ENCODE measurements around the gene GKN1.
"Not testable (repeated sequence)": the region's sequence is repeated elsewhere in the genome, so short reads cannot be mapped to it uniquely, and the experiment has no call there.

The GKN1 gene

GRCh38 chr2:68974251-68974650, at the start of gene GKN1:
TSS of gene GKN1 (plus strand) at chr2:68974636. CDS start at chr2:68974678, 42 bp downstream.
- DNase-seq, result no peak

DNA sequence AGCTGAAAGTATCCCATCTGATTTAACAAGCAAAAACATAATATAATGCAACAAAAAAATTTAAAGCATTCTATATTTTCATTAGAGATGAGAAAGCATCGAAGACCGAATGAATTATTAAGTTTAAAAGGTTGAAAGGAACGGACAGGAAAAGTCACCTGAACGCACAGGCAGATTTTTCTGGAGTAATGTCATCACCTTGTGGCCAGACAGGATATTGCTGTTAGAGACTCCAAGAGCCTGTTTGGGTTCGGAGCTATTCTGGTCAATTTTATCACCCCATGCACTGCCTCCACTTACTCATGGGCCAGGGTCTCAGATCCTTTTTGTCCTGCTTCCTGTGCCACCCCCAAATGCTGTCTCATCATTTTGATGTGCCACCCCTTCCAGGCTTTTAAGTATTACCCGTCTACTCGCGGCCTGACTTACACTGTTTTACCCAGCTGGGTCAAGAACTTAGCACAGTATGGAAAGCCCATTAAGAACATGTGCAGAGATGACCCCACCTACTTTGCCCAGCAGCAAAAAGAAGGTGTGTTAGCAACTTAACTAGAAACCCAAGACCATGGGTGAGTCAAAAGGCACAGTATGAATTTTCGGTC, 49.0 kb upstream of the GKN1 start:
- peak; percentile 29 for DNase-seq

- no peak for DNase-seq
Measured at GRCh38 chr2:68926796-68927195, 47.6 kb upstream of the GKN1 start.

DNA sequence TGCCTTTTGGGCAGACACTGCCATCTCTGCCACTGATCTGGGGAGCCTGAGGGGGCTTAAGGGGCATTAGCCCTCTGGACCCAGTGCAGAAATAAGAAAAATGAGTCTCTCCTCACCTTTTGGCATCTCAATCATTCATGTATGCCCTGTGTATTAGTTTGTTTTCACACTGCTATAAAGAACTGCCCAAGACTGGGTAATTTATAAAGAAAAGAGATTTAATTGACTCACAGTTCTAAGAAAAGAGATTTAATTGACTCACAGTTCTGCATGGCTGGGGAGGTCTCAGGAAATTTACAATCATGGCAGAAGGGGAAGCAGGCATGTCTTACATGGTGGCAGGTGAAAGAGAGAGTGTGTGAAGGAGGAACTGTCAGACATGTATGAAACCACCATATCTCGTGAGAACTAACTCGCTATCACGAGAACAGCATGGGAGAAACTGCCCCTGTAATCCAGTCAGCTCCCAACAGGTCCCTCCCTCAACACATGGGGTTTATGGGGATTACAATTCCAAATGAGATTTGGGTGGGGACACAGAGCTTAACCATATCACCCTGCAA, 43.2 kb upstream of the GKN1 start:
- no peak for DNase-seq

DNA sequence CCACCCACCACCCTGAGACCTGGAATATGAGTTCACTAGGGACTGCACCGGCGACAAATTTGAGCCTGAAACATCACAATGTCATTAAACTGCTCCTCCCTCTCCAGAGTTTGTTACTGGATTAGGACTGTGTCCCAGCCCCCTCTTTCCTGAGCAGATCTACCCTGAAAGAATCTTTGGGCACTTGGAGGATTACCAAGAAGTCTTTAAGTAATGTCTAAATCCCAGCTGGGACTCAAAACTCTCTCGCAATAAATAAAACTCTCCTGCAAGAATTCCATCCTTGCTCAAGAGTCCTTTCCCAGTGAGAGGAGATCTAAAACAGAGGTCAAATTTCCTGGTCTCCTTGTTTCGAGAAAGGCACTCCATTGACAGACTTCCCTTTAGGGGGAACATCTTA, 42.6 kb upstream of the GKN1 start:
- DNase-seq, result no peak

DNA sequence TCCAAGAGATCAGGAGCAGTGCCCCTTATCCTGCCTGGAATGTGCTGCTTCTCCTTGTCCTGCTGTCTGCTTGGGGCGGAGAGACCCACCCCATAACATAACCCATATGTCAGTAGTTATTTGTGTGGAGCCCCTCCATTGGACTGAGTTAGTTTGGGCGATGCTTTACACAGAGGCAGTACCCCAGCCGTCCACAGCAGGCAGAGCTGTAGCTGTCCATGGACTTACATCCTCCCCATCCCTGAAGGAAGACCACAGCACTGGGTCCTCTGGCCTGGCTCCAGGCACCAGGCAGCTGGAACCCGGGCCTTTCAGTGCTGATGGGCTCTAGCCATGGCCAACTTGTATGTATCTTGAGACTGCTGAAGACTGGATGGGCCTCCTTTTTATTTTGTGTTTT, 42.0 kb upstream of the GKN1 start:
- DNase-seq, result no peak

DNA sequence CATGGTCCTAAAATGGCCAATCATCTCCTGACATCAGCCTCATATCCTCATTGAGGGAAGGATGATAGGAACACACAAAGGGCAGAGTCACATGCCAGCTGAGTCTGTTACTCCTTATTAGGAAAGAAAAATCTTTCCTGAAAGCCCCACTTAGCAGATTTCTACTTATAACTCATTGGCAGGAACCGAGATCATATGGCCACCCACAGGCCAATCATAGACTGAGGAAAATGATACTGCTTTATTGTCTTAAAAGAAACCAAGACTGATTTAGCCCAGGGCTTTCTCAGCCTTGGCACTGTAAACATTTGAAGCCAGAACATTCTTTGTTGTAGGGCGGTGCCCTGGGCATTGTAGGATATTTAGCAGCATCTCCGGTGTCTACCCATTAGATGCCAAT, 40.4 kb upstream of the GKN1 start:
- no peak for DNase-seq

- DNase-seq, result no peak
Measured at GRCh38 chr2:68935471-68935870, 39.0 kb upstream of the GKN1 start.

DNA sequence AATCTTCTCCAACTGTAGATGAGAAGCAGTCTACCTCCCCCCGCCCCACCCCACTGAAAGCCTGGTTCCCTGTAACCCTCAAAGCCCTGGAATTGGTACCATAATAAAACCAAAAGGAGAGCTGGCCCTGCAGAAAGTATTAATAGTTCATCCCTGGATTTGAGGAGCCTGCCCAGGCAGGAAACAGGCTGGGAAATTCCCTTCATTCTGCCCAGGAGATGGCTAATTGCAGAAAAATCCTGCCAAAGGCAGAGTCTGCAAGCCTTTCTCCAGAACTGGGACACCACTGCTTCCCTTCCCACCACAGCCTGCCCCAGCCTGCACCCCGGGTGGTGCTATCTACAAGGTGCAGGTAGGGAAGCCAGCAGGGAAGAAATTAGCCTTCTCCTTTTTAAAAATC, 38.0 kb upstream of the GKN1 start:
- no peak for DNase-seq

- no peak for DNase-seq
Measured at GRCh38 chr2:68936889-68937288, 37.5 kb upstream of the GKN1 start.

DNA sequence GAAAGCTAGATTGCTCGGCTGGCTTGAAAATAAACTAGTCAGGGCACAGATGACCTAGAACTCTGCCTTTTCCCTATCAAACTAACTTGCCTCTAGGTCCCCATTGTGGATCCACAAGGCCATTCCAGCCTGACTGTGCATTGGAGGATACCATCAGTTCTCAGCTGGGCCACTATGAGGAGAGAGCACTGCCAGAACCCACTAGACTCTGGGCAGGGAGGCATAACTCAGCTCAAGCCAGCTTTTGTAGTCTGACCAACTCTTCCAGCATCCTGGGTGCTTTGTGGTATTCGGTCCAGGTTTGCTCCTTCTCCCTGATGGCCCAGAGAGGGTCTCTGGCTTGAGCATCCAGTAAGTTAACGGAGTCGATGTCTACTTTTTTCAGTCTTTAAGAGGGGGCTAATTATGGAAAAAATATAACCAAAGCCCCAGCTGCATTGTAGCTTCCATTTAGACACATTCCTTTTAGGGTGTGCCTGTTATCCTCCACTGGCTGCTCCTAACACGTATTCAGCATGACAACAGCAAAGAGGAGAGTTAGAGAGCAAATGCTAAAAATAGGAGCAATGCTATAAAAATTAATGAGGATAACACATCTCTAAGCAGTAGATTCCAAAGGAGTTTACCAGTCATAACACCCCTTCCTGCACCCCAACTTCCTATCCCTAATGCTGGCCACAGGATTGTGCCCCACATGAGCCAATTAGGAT, 36.9 kb upstream of the GKN1 start:
- DNase-seq, result no peak

DNA sequence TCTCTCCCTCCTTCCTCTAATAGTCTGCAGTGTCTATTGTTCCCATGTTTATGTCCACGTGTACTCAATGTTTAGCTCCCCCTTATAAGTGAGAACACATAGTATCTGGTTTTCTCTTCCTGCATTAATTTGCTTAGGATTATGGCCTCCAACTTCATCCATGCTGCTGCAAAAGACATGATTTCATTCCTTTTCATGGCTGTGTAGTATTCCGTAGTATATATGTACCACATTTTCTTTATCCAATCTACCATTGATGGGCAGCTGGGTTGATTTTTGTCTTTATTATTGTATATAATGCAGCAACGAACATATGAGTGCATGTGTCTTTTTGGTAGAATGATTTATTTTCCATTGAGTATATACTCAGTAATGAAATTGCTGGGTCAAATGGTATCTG, 35.5 kb upstream of the GKN1 start:
- DNase-seq, result no peak

GRCh38 chr2:68939962-68940361, 34.5 kb upstream of the GKN1 start:
- no peak for DNase-seq

- DNase-seq, result no peak
Measured at GRCh38 chr2:68940369-68940768, 34.1 kb upstream of the GKN1 start.

GRCh38 chr2:68942827-68943226, 31.6 kb upstream of the GKN1 start:
- no peak for DNase-seq

DNA sequence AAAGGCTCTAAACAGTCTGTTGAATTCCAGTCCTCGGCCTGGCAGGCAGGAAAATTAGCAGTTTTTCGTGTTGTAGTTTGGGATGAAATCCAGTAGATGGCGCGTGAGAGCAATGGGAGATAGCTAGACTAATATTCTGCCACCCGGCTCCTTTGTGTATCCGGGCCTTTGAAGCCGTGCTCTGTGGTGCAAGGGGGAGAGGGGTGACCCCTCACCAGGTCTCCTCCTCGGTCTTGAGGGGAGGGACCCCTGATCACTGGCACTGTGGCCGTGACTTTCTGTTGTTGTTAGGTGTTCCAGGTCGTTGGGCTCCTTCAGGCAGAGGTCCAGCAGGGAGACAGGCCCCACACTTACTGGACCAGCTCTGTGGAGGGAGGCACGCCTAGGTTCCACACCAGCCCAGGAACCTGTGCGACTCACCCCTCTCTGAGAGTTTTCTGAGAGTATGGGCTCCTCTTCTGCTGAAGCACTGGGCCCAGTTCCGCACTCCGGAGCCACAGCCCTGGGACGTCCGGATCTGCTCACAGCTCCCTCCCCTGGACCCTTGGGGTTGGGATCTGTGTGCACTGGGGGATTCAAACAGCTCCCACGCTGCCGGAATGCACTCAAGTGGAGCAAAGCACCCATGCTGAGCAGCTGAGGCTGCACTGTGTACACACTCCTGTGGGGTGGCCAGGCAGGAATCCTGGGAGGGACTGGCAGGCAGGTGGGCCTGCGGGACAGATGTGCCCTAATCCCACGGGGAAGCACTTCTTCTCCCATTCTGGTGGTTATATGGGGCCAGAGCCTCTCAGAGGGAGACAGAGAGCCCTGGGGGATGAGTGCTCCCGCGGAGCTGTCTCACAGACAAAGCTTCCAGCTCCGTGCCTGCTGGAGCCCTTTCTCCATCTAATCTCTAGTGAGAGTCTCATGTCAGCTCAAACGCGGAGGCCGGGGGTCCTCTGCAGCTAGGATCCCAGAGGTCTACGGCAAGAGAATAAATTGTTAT, 30.6 kb upstream of the GKN1 start:
- DNase-seq, result peak; percentile 24

DNA sequence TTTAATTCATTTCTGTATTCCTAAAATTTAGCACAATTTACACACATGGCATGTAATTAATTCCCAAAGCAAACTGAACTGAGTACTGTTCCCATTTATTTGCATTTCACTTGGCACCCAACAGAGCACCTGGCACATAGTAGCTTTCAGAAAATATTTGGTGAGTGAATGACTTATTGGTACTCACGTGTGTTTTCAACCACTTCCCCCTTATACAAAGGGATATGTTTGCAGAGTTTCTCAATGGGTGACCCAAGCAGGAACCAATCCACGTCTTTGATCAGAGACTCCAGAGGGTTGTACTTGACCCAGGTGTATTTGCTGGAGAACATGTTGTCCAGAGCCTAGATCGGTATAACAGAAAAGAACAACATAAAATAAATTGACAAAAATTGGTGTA, 28.3 kb upstream of the GKN1 start:
- no peak for DNase-seq

GRCh38 chr2:68948710-68949109, 25.7 kb upstream of the GKN1 start:
- no peak for DNase-seq

DNA sequence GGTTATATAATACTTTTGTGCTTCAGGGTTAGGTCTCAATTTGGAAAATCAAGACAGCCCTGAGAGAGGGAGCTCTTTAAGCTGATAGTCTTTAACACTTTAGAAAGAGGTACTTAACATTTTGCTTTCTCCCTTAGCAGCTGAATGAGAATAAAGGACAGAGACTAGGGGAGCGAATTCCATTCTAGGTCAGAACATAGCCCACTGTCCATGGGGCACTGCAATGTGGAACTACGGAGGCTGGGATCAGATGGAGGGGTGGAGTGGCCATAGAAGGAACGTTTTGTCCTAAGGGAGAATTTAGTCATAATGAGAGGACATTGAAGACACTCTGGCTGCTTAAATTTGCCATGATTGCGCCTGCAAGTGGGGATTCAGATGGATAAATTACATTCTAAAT, 22.5 kb upstream of the GKN1 start:
- DNase-seq, result no peak

DNA sequence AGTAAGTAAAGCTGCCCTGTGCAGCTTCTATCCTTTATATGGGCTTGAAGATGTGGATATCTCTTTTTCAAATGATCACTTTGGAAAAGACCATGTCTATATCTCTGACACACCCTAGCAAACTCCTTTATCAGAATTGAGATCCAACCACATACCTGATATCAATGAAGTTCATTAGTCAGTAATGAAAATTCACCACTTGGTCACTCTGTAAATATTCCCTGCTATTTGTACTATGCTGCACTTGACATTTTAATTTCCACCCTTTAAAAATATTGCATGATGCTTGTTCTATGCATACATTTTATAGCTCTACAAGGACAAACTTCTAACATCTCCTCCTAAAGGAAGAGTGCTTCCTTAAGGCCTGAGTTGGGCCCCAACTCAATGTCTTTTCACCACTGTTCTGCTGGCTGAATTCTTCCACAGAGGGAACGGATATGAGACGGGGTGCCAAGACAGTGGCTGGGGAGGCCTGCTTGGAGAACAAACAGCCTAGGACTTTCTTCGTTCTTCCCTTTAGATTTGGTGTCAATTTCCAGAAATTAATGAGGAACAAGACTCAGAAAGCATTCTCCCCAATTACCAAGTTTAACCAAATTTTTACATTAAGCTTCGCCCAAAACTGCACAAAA, 21.4 kb upstream of the GKN1 start, which contains the start of gene GKN2:
Gene GKN2 (minus strand): TSS at position 7 of the 635 bp plus-strand sequence. CDS start 32 bp downstream, outside the sequence.
- DNase-seq, result no peak

DNA sequence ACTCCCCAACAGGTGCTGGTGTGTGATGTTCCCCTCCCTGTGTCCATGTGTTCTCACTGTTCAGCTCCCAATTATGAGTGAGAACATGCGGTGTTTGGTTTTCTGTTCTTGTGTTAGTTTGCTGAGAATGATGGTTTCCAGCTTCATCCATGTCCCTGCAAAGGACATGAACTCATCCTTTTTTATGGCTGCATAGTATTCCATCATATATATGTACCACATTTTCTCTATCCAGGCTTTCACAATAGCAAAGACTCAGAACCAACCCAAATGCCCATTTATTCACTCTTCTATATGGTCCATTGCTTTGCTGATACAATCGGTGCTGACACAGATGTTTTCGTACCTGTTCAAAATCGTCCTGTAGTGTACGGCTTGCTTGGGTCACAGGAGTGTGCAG, 19.0 kb upstream of the GKN1 start:
- DNase-seq, result not testable (repeated sequence)

- DNase-seq, result no peak
Measured at GRCh38 chr2:68959001-68959400, 15.4 kb upstream of the GKN1 start.

- DNase-seq, result no peak
Measured at GRCh38 chr2:68961380-68961779, 13.1 kb upstream of the GKN1 start.
